ENCODE measurements around the gene MS4A6A. TPM values are rescaled to one million over a fixed set of nuclear protein-coding genes. Genes with fewer than 3 reads are reported as not detected.
"Not testable (repeated sequence)": the region's sequence is repeated elsewhere in the genome, so short reads cannot be mapped to it uniquely, and the experiment has no call there.

The MS4A6A gene
- total RNA-seq, 1 donor from 2014 or later, result 35.0 TPM

DNA sequence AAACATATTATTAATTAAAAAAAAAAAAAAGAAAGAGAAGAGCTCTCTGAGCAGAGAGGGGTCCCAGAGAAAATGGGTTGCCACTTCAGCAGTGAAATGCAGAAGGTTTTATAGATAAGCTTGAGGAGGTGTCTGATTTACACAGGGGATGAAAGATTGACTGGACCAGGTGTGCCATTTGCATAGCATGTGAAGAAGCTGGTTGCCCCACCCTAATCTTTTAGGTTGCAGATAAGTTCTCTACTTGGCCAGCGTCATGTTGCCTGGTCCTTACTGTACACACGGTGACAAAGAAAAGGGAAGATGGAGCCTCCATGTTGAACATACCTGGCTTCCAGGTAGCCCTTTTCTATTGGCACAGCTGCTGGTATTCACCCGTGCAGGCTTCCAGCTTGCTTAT lies 53.0 kb downstream of the MS4A6A start:
- TF ChIP-seq, protein P1, sequence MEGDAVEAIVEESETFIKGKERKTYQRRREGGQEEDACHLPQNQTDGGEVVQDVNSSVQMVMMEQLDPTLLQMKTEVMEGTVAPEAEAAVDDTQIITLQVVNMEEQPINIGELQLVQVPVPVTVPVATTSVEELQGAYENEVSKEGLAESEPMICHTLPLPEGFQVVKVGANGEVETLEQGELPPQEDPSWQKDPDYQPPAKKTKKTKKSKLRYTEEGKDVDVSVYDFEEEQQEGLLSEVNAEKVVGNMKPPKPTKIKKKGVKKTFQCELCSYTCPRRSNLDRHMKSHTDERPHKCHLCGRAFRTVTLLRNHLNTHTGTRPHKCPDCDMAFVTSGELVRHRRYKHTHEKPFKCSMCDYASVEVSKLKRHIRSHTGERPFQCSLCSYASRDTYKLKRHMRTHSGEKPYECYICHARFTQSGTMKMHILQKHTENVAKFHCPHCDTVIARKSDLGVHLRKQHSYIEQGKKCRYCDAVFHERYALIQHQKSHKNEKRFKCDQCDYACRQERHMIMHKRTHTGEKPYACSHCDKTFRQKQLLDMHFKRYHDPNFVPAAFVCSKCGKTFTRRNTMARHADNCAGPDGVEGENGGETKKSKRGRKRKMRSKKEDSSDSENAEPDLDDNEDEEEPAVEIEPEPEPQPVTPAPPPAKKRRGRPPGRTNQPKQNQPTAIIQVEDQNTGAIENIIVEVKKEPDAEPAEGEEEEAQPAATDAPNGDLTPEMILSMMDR (IDR thresholded peaks at IDR 0.05), result no peak
- Histone ChIP-seq H3K27ac (no peak overlapping the region), H3K9me3 (no peaks in the 10 kb centered on the region), H3K27me3 (no peaks in the 10 kb centered on the region), H3K36me3 (no peaks in the 10 kb centered on the region), H3K4me3 (no peak overlapping the region), H3K4me1 (no peaks in the 10 kb centered on the region)
- DNase-seq (ENCODE audit: low spot score in 2 of 2), result no peak
- intact Hi-C loops (cut with DNase I), result no loop called here

DNA sequence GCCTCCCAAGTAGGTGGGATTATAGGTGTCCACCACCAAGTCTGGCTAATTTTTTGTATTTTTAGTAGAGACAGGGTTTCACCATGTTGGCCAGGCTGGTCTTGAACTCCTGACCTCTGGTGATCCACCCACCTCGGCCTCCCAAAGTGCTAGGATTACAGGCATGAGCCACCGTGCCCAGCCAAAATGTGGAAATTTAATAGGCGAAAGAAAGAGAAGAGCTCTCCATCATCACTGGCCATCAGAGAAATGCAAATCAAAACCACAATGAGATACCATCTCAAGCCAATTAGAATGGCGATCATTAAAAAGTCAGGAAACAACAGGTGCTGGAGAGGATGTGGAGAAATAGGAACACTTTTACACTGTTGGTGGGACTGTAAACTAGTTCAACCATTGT lies 54.0 kb downstream of the MS4A6A start:
- H3K9me3 ChIP-seq; H3K27me3 ChIP-seq; H3K36me3 ChIP-seq; DNase-seq (ENCODE audit: low spot score in 2 of 2); intact Hi-C loops (cut with DNase I); H3K4me3 ChIP-seq; H3K4me1 ChIP-seq; H3K27ac ChIP-seq: not testable (repeated sequence)

DNA sequence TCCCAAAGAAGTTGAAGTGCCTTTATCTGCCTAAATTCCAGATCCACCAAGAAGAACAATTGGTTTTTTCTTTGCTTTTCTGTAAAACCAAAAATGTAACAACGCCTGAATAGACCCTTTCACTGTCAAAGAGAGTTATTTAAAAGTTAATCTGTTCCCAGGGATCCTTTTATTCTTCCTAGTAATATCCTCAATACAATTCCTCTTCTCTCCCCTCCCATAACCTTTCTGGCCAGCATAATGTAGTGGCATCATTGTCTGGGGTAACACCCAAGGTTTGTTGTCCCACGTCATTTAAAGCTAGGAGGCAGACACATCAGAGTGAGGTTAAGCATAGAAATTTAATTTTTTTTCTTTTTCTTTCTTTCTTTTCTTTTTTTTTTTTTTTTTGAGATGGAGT lies 54.5 kb downstream of the MS4A6A start:
- Histone ChIP-seq H3K36me3 (no peaks in the 10 kb centered on the region), H3K9me3 (no peaks in the 10 kb centered on the region), H3K4me3 (no peak overlapping the region), H3K27me3 (no peaks in the 10 kb centered on the region), H3K27ac (no peak overlapping the region), H3K4me1 (no peaks in the 10 kb centered on the region)
- DNase-seq (ENCODE audit: low spot score in 2 of 2), result no peak
- intact Hi-C loops (cut with DNase I), result no loop called here
- TF ChIP-seq, protein P1 (IDR thresholded peaks at IDR 0.05), result no peak

DNA sequence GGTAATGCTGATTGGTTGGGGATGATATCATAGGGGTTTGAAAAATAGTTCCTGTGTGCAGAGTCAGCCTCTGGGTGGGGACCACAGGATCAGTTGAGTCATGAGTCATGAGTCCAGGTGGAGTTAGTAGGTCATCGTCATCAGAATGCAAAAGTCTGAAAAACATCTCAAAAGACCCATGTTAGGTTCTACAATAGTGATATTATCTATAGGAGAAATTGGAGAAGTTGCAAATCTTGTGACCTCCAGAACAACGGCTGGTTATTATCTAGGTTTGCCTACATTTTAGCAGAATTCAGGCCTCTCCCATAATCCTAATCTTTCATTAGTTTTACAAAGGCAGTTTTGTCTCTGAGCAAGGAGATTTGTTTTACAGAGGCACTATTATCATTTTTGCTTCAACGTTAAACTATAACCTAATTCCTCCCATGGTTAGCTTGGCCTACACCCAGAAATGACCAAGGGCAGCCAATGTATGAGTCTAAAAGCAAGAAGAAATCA lies 55.5 kb downstream of the MS4A6A start:
- H3K4me3 ChIP-seq, result no peak overlapping the region
- no peak for DNase-seq (ENCODE audit: low spot score in 2 of 2)
- no peaks in the 10 kb centered on the region for H3K9me3 ChIP-seq
- no peaks in the 10 kb centered on the region for H3K27me3 ChIP-seq
- no peaks in the 10 kb centered on the region for H3K36me3 ChIP-seq
- intact Hi-C loops (cut with DNase I), result no loop called here
- H3K27ac ChIP-seq, result no peak overlapping the region
- no peaks in the 10 kb centered on the region for H3K4me1 ChIP-seq
- TF ChIP-seq, protein P1 (IDR thresholded peaks at IDR 0.05), result no peak

DNA sequence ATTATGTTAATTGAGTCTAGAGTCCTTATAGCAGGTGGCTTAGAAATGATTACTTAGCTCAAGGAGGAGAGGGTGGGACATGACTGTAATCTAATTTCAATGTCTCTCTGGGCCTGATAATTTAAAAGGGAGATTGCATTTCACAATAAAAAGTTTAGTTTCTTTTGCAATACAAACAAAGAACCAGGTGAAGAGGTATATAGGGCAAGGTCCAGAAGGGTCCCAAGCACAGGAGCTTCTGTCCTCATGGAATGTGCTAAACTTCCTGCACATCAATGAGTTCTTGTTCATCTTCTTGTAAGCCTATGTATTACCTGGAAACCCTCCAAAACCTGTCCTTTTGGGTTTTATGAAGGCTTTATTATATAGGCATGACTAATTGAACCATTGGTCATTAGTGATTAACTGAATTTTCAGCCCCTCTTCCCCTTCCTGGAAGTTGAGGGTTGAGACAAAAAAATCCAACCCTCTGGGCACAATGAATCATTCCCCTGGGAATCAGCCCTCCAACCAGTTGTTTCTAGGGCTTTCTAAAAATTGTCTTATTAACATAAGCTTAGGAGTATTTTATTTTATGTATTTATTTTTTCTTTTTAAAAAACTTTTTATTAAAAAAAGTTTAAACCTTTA lies 56.8 kb downstream of the MS4A6A start:
- Histone ChIP-seq H3K4me1 (no peaks in the 10 kb centered on the region), H3K27me3 (no peaks in the 10 kb centered on the region)
- intact Hi-C loops (cut with DNase I), result no loop called here

DNA sequence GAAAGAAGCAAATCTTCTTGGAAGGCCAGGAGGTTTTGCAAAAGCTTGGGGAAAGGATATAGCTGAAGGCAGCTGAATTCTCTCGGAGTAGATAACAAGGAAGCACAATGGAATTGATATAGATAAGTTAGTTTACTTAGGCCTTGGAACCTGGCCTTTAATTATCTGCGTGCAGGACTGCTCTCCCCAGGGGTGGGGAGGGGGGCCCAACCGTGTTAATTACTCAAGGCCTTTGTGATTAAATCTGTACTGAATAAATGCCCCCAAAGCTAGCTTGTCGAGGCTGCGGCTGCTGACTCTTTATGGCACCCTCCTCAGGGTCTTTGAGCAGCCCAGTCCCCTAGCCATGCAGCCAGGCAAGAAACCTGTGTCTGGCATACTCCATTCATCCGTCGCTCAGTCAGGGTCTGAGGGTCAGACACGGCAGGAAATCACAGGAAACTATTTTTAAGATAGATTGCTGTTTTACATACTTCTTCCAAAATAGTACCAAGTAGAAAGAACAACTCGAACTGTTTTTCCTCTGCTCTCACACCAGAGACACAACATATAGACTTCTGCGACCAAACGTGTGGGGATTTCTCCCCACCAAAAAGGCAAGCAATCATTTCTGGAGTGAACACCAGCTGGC lies 58.0 kb downstream of the MS4A6A start:
- Histone ChIP-seq H3K9me3 (no peaks in the 10 kb centered on the region), H3K4me3 (no peak overlapping the region), H3K27me3 (no peaks in the 10 kb centered on the region), H3K4me1 (no peaks in the 10 kb centered on the region), H3K27ac (no peak overlapping the region), H3K36me3 (no peaks in the 10 kb centered on the region)
- TF ChIP-seq, protein P1 (IDR thresholded peaks at IDR 0.05), result no peak
- no peak for DNase-seq (ENCODE audit: low spot score in 2 of 2)
- intact Hi-C loops (cut with DNase I), result no loop called here

More for the DNA sequence above, 56.8 kb downstream of the MS4A6A start:
- TF ChIP-seq, protein P1 (IDR thresholded peaks at IDR 0.05), result no peak
- no peak overlapping the region for H3K27ac ChIP-seq
- no peak for DNase-seq (ENCODE audit: low spot score in 2 of 2)
- H3K36me3 ChIP-seq, result no peaks in the 10 kb centered on the region
- H3K4me3 ChIP-seq, result no peak overlapping the region
- H3K9me3 ChIP-seq, result no peaks in the 10 kb centered on the region

Measured in ascending aorta (tissue), 2 donors.